Endometrial microvascular endothelial cells (primary cell): Measurements from ENCODE around the gene UROC1. TPM values are rescaled to one million over a fixed set of nuclear protein-coding genes. Genes with fewer than 3 reads are reported as not detected.

Experiments
- in situ Hi-C: cut with HindIII; loops from 2 replicates; pipeline ENCODE4 v1.10.0; 2017; ENCODE audit warnings: low sequenced_read_pairs, low pct_unique_long_range_greater_than_20kb; ENCODE audit errors: inconsistent ontology term
- total RNA-seq: library from RNA; depleted of rRNA; stranded (reverse); fragments of >200 nt; gene quantifications from one replicate; pipeline ENCODE4 v1.2.3, GENCODE V29; 2015; ENCODE audit errors: inconsistent ontology term

Gene UROC1
- total RNA-seq, 1 donor from 2014 or later, result not detected

DNA sequence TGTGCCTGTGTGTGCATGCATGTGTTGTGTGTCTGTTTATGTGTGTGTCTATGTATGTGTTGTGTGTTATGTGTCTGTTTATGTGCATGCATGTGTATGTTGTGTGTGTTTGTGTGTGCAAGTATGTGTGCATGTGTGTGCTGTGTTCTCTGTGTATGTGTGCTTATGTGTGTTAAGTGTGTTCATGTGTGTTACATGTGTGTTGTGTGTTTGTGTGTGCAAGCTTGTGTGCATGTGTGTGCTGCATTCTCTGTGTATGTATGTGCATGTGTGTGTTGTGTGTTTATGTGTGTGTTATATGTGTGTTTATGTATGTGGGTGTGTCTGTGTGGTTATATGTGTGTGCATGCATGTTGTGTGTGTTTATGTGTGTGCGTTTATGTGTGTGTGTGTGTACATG lies 14.9 kb downstream of the UROC1 start:
- in situ Hi-C loops, result no loop called here

GRCh38 chr3:126501736-126502135 lies 15.8 kb downstream of the UROC1 start:
- in situ Hi-C loops, result no loop called here

GRCh38 chr3:126501054-126501453 lies 16.5 kb downstream of the UROC1 start:
- in situ Hi-C loops, result no loop called here

- in situ Hi-C loops, result no loop called here
Observed at GRCh38 chr3:126500016-126500415, 17.6 kb downstream of the UROC1 start.

DNA sequence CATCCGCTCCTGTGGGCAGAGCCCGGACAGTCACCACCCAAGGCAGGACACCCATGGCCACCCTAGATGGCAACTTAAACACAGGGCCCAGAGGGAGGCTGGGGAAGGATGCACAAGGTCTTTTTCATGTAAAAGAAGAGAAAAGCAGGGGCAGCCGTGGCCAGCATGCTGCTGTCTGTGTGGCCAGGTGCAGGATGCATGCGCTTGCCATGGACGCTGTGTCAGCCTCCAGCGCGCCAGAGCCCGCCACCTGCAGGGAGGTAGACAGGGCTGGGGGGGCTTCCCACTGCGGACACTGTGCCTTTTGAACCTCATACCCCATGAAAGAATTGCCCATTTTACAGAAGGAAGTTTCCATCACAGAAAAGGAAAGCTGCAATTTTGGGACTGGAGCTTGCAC lies 18.2 kb downstream of the UROC1 start:
- in situ Hi-C loops, result no loop called here

- in situ Hi-C loops, result no loop called here
Observed at GRCh38 chr3:126498929-126499328, 18.6 kb downstream of the UROC1 start.

- in situ Hi-C loops, result no loop called here
Observed at GRCh38 chr3:126498461-126498860, 19.1 kb downstream of the UROC1 start.

- in situ Hi-C loops, result no loop called here
Observed at GRCh38 chr3:126497956-126498355, 19.6 kb downstream of the UROC1 start.

DNA sequence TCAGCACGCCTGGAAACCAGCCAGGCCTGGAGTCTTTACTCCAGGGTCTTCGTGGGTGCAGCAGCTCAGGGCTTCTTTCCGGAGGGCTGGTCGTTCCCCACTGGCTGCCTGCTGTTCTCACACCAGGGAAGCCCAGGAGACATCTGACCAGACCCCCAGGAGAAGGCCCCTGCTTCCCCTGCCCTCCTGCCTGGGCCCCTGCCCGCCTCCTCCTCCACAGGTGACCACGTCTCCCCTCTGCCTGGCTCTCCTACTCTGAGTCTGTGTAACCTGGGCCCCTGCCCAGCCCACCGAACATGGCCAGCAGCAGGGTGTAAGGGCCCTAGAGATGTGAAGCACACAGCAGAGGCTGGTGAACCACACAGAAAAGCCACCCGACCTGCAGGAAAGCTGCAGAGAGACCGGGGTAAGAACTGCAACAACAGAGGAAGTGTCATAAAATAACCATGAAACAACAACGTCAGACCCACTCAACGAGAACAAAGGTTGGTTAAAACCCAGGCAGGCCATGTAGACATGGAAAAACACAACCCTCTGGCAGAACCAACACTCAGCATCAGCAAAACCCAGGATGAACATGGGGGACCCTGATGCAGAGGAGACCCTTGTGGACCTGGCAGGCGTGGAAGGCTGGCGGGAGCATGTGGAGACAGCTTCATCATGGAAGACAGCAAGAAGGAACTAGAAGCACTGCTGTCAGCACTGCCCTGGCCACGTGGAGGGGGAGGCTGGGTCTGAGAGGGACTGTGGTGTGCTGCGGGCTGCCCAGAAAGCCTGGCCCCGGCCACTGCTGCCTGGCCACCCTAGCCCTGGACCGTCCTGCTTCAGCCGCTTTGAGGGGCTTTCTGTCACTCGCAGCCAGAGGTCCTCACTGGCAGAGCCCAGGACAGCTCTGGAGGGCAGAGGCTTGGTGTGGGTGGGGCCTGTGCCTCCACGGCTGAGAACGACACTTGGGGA lies 20.4 kb downstream of the UROC1 start:
- in situ Hi-C loops, result no loop called here

DNA sequence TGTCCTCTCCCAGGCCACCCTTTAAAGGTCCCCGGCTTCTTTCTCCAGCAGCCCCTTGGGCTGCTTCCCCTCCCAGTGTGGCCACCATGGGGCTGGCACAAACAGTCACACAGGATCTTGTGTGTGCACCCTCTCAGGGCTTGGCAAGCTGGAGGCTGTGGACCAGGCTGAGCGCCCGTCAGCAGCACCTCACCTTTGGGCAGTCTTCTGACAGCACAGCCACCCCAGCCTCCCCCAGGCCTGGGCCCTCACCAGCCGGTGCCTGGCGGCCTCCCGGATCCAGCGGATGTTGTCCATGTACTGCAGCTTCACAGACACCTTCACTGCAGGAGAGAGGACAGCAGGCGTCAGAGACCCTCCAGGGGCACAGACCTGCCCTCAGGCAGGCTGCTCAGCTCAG lies 21.8 kb downstream of the UROC1 start:
- in situ Hi-C loops, result no loop called here

DNA sequence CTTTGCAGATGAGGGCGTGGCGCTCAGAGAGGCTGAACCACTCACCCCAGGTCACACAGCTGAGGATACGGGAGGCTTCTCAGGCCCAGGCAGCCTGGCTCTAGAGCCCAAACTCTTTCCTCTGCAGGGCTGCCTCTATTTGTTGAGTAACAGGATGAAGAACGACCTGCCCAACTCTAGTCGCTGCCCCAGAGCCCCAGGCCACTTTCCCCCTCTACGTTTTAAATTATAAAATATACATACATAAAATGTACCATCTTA lies 22.7 kb downstream of the UROC1 start:
- in situ Hi-C loops, result no loop called here

DNA sequence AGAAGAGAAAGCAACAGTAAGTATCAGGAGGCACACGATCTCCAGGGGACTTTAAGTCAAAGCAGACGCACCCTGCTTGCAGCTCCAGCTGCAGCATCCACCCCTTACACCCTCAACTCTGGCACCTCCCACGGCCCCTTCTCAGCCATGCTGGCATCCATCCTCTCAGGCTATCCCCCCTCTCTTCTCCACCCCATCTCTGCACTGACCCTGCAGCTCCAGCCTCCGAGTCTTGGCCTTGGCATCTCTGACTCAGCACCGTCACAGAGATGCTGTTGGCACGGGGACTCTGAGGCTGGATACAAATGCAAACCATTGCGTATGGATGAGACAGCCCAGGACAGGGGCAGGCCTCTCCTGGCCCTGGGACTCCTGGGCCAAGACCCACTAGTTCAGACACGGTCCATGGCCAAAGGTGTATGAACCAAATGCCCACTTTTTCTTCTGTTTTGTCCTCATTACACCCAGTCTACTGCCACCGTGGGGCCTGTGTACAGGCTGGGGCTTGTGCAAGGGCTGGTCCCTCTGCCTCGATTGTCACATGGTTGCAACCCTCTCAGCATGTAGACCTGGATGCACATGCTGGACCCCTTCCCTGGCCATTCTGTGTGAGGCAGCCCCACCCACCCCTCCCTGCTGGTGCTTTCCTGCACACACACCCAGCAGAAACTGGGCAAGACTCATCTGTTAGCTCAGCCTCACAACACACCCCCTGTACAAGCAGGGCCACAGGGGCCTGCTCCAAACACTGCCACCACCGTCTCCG lies 23.2 kb downstream of the UROC1 start:
- in situ Hi-C loops, result no loop called here

DNA sequence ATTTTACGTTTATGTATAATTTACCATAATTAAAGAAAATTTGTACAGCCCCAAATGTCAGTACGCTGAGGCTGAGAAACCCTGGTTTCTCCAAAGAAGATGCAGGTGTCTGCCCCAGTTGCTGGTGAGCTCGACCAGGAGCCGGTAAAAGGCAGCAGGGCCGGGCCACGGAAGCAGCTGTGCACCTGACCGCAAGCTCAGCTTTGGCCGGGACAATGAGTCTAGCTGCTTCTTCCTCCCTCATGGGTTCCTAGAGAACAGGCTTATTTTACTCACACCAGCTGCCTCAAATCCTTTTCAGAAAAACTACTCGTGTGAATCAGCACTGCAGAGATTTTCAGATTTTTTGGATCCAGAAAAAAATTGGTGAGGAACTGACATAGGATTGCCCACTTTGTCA lies 23.8 kb downstream of the UROC1 start:
- in situ Hi-C loops, result no loop called here

DNA sequence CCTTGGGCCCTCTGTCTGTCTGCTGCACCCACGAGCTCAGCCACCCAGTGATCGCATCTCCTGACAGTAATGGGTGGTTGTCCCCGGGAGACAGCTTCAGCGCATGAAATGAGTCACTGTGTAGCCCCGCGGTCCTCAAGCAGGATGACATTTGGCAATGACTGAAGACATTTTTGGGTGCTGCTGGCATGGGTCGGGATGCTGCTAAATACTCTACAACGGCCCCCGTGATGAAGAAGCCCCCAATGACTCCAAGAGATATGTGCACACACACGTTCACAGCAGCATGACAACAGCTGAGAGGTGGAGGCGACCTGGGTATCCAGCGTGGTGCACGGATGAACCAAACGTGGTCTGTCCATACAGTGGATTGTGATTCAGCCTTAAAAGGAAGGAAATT lies 24.5 kb downstream of the UROC1 start:
- in situ Hi-C loops, result no loop called here

- in situ Hi-C loops, result no loop called here
Observed at GRCh38 chr3:126491221-126492013, 26.2 kb downstream of the UROC1 start.

- in situ Hi-C loops, result no loop called here
Observed at GRCh38 chr3:126490619-126491018, 27.0 kb downstream of the UROC1 start.

DNA sequence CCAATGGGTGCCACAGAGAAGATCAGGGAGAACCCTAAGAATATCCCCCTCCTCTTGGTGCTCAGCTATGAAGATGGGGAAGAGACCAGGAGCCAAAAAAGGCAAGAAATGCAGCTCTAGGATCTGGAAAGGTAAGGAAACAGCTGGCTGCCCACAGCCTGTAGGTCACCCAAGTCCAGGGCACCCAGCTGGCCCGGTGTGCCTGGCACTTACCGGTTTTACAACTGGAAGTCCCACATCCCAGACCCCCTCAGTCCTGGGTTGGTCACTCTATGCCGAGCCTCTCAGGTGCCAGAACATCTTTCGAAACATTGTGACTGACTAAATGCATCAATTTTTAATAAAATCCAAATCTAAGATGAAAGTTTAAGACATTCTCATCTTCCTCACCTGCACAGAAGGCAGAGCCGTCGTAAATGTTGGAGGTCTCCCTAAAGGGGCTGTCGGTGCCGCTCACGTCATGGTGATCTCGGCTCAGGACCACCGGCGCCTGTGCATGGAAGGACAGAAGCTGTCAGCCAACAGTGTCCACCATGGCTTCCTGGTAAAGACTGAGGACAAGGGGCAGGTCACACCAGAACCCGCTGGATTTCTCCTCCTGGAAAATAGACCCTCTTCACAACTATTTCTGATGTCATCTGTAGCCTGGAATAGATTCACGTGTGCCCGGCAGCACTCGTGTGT lies 28.5 kb downstream of the UROC1 start:
- in situ Hi-C loops, result no loop called here

GRCh38 chr3:126488185-126488584 lies 29.4 kb downstream of the UROC1 start:
- in situ Hi-C loops, result no loop called here

DNA sequence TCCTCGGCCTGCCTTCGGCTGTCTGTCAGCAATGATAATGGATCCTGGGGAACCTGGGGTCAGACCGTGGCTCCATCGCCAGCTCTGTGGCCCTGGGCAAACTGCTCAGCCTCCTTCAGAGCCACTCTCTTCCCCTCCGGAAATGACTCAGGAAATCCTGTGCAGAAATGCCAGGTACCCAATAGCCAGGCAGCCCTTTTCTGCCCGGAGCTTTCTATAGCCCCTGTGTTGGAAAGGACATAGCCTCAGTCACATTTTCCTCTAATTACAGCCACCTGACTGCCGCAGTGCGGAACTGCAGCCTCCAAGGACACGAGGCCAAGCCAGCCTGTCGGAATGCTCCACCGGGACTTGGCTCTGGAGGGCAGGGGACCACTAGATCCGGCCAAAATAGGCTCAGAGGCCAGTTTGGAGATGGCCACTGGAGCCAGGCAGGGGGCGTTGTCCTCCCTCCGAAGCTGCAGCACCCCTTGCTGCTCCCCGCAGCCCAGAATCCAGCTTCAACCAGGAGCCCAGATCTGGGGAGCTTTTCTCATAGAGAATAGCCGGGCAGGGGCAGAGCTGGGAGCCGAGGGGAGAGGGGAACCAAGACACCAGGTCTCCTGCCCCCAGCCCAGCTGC lies 30.3 kb downstream of the UROC1 start:
- in situ Hi-C loops, result no loop called here
